HG03097 (cell line): ENCODE measurements around the gene TRPV3.
"Not testable (repeated sequence)": the region's sequence is repeated elsewhere in the genome, so short reads cannot be mapped to it uniquely, and the experiment has no call there.

Experiments
- ATAC-seq: cut with Tn5 transposase; IDR thresholded peaks from one replicate; pipeline ENCODE4 v1.9.1; 2021; ENCODE audit not compliant: unreplicated experiment, low FRiP score

TRPV3 gene

GRCh38 chr17:3527468-3527867, 30.1 kb downstream of the TRPV3 start:
- ATAC-seq = no peak

DNA sequence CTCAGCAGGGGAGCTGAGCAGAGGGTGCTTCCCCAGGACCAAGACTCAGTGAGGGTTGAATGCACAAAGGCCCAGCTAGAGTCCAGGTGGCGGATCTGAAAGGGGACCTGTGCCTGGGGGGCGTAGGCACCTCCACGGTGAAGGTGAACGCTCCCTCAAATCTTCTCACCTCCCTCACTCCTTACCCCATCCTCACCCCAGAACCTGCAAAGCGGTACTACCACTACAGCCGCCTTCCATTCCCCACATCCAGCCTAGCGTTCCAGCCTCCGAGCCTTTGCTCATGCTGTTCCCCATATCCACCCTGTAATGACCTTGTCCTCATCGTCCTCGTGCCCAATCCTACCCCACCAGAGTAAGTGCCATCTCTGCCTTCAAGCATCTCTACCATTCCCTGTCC, 30.6 kb downstream of the TRPV3 start:
- ATAC-seq = no peak

DNA sequence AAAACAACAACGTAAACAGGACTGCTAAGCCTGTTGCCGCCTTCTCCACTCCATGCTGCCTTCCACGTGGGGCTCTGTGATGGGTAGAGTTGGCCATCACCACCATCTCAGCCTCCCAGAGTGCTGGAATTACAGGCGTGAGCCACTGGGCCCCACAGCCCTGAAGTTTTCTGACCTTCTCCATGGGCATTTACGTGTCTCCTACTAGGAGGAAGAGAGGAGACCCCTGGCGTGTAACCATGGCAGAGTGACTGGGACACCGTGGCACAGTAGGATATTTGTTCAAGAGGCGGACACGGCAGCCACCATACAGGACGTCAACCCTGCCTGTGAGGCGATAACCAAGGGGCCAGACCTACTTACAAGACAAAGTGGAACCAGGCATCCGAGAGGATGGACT, 31.1 kb downstream of the TRPV3 start:
- ATAC-seq = no peak

GRCh38 chr17:3524024-3524423, 33.6 kb downstream of the TRPV3 start:
- no peak for ATAC-seq

DNA sequence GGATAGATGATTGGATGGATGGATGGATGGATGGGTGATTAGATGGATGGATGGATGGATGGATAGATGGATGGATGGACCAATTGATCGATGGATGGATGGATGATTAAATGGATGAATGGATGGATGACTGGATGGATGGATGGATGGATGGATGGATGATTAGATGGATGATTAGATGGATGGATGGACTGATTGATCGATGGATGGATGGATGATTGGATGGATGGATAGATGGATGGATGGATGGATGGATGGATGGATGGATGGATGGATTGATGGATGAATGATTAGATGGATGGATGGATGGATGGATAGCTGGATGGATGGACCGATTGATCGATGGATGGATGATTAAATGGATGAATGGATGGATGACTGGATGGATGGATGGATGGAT, 38.1 kb downstream of the TRPV3 start:
- not testable (repeated sequence) for ATAC-seq

GRCh38 chr17:3514873-3515272, 42.7 kb downstream of the TRPV3 start:
- no peak for ATAC-seq

- not testable (repeated sequence) for ATAC-seq
Observed at GRCh38 chr17:3514167-3514566, 43.4 kb downstream of the TRPV3 start.

GRCh38 chr17:3513305-3514035, 44.1 kb downstream of the TRPV3 start:
- ATAC-seq = no peak

DNA sequence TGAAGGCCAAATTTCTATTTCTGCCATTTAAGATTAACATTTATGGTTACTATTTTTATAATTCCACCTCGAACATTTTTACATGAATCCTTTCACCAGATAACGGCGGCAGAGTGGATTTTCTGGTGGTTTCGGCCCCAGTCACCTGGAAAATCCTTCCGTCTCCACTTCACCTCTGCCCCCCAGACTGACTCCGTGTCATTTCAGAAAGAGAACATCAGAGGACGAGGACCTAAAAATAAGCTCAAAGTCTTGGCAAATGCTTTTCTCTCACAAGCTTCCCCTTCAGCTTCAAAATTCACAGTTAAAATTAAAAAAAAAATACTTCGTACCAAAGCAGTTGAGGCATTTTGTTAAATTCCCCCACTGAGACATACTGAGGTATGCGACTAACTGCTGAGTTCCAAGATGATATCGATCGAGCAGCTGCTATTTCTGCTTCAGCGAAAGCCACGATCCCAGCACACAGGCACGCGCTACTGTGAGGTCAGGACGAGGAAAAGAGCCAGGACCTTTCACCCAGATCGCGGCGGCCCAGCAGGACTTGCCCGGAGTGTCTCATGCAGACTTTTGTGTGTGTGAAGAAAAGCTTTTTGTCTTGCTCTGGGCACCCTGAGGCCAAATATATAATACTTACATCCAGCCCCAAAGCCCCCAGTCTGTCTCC, 45.0 kb downstream of the TRPV3 start:
- no peak for ATAC-seq

DNA sequence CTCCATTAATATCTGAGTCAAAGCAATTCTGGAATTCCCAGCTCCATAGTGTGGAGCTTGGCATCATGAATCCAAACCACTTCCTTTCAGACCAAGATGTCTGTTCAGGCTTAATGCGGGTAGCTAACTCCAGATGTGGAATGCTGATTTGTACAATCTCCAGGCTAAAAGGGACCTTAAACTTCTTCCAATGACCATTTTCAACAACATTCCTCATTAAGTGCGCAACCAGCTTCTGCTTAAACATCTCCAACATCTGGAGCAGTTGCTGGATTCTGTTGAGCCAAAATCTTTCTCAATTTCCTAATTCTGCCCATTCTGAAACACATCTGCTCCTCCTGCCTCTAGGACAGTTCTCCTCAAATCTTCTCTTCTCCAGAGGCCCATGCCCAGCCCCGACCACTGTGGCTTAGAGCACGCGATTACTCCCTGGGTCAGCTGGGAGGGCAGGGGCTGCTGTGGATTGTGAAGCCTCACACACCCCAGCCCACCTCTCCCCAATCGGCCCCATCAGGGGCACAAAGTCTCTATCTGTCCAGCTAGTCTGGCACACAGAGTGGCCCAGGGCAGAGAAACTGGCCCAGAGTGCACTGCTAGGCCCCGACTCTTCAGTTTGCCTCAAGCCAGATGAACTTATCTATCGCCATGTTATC, 45.6 kb downstream of the TRPV3 start:
- no peak for ATAC-seq

DNA sequence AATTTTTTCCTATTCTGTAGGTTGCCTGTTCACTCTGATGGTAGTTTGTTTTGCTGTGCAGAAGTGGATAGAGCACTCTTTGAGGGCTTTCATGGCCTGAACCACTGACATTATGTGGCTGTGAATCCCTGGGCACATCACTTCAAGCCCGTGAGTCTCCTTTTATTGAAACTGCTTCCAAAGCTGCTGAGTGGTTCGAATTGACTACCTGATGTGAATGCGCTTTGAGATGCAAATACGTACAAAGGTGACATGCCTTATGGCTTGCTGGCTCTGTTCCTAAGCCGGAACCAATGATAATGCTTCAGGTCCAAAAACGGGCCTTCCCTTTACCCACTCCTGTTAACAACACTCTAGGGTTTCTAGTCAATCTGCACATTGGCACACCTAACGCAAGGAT, 47.5 kb downstream of the TRPV3 start:
- no peak for ATAC-seq

DNA sequence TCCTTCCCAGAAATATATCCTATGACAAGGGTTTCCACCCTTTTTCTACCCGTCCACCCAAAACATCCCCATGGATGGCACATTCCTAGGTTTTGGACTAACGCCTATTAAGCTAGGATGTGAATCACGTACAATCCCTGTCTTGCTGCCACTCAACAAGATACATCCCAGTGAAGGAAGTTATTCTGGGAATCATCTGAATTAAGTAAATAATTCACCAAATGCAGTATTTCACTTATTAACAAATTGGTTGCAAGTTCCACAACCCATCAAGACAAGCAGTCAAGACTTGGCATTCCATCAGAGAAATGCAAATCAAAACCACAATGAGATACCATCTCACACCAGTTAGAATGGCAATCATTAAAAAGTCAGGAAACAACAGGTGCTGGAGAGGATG, 49.7 kb downstream of the TRPV3 start:
- no peak for ATAC-seq

- no peak for ATAC-seq
Observed at GRCh38 chr17:3507071-3507470, 50.5 kb downstream of the TRPV3 start.

DNA sequence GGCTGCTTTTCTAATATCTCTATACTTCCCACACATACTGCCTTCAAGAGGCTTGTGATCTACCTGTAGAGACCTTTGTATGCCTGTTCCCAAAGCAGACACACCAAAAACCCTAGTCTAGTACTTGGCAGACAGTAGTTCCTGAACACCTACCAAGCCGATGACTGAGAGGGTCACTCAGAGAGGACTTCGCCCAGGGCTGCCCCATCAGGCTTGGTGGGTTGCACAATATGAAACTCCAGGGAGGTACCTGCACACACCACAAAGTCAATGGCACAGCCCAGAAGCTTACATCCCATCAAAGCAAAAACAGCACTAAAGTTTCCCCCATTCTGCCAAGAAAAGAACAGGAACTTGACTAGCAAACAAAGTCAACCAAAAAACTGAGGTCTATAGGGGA, 51.6 kb downstream of the TRPV3 start:
- no peak for ATAC-seq

GRCh38 chr17:3505008-3505407, 52.6 kb downstream of the TRPV3 start:
- no peak for ATAC-seq

DNA sequence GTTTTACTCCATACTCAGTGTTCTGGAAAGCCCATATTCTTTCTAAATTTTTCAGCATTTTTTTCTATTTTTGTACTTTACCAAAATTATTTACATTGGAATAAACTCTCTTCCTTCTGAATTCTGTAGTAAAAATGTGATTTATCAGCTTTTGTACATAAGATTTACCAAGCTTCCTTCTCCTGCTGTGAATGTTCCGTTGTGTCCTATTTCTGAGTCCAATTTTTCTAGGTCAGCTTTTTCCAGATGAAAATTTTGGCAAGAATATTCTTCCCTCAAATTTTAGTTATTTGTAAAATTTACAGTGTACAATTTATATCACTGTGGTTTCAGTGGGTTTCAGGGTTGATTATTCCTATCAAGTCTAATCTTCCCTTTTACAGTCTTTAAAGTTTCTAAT, 54.3 kb downstream of the TRPV3 start:
- ATAC-seq = no peak

GRCh38 chr17:3502466-3502865, 55.1 kb downstream of the TRPV3 start:
- no peak for ATAC-seq

- no peak for ATAC-seq
Observed at GRCh38 chr17:3501344-3501743, 56.3 kb downstream of the TRPV3 start.

- ATAC-seq = no peak
Observed at GRCh38 chr17:3497101-3497500, 60.5 kb downstream of the TRPV3 start.

GRCh38 chr17:3485481-3486068, 72.0 kb downstream of the TRPV3 start:
- no peak for ATAC-seq

DNA sequence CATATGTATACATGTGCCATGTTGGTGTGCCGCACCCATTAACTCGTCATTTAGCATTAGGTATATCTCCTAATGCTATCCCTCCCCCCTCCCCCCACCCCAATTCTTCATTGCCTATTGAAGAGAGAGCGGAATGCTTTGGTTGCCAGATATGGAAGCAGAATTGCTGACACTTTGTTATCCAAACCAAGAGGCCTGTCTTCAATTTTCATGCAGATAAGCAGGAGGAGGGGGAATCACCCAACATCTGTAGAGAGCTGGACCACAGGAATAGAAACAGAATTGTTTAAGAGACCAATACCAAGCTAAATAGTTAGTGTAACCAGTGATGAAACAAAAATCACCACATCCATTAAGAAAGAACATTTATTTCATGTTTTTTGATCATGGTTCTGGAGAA, 74.8 kb downstream of the TRPV3 start:
- ATAC-seq = no peak

DNA sequence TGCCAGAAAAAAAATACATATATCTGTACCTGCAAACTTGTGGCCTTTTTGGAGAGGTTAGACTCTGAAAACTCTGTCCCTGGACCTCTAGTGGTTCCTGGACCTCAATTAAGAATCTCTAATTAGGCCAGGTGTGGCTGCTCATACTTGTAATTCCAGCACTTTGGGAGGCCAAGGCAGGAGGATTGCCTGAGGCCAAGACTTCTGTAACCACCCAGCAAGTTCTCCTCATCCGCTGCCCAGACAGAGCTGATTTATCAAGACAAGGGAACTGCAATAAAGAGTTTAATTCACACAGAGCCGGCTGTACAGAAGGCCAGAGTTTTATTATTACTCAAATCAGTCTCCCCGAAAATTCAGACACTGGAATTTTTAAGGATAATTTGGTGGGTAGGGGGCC, 77.6 kb downstream of the TRPV3 start:
- no peak for ATAC-seq
